CD14-positive monocyte (primary cell): ENCODE results near the gene MRTFA. TPM values are rescaled to one million over a fixed set of nuclear protein-coding genes. Genes with fewer than 3 reads are reported as not detected.

Experiments used
- DNase-seq, 3 donors: peaks; one replicate each; pipeline ENCODE4 v3.0.0-alpha.2; 2011 to 2022
- H2AFZ ChIP-seq: 2 replicates; pipeline ENCODE4 v1.6.0; 2012; ENCODE audit warnings: mild to moderate bottlenecking, low read depth, low read length, inconsistent platforms; ENCODE audit not compliant: insufficient read depth, poor library complexity, severe bottlenecking
- H3K27ac ChIP-seq, 2 donors: 1 replicate in 1 of 2; 2 replicates in 1 of 2; pipeline ENCODE4 v1.5.1; 2012 to 2013; ENCODE audit warnings: low read length in 2 of 2, control low read depth in 1 of 2, inconsistent platforms in 1 of 2, low read depth in 1 of 2, mild to moderate bottlenecking in 1 of 2
- H3K27me3 ChIP-seq, 2 donors: one replicate each; pipeline versions ENCODE4 v1.6.0 to v1.6.1; 2011 to 2013; ENCODE audit warnings: low read length in 2 of 2; ENCODE audit not compliant: control insufficient read depth in 2 of 2, insufficient read depth in 2 of 2
- H3K36me3 ChIP-seq, 2 donors: replicated peaks in 1 of 2; 1 replicate in 1 of 2; 2 replicates in 1 of 2; pipeline versions ENCODE4 v1.5.1 to v1.6.1; 2012 to 2013; ENCODE audit warnings: low read length in 2 of 2, control low read depth in 1 of 2, inconsistent platforms in 1 of 2, mild to moderate bottlenecking in 1 of 2; ENCODE audit not compliant: insufficient read depth in 2 of 2, control insufficient read depth in 1 of 2
- H3K4me1 ChIP-seq, 2 donors: 1 replicate in 1 of 2; 2 replicates in 1 of 2; pipeline versions ENCODE4 v1.5.1 to v1.6.1; 2012 to 2013; ENCODE audit warnings: low read length in 2 of 2, control low read depth in 1 of 2, inconsistent platforms in 1 of 2, mild to moderate bottlenecking in 1 of 2, moderate library complexity in 1 of 2; ENCODE audit not compliant: insufficient read depth in 2 of 2, control insufficient read depth in 1 of 2
- H3K4me2 ChIP-seq: replicated peaks from 2 replicates; pipeline ENCODE3; 2012; ENCODE audit warnings: low read length, moderate library complexity, mild to moderate bottlenecking; ENCODE audit not compliant: poor library complexity, severe bottlenecking; ENCODE audit errors: extremely low read depth
- H3K4me3 ChIP-seq, 3 experiments: fragments of 200-600 bp in 1 of 3; sonication (generic) in 1 of 3; replicated peaks in 1 of 3; 1 replicate in 2 of 3; 2 replicates in 1 of 3; pipeline ENCODE4 v1.5.1; 2011 to 2013; ENCODE audit warnings: low read length in 3 of 3, mild to moderate bottlenecking in 3 of 3, control low read depth in 2 of 3, low read depth in 2 of 3, inconsistent platforms in 1 of 3, moderate library complexity in 1 of 3
- H3K79me2 ChIP-seq: 2 replicates; pipeline ENCODE4 v1.6.0; 2012; ENCODE audit warnings: mild to moderate bottlenecking, control low read depth, inconsistent platforms, low read length, moderate library complexity; ENCODE audit not compliant: insufficient read depth
- H3K9ac ChIP-seq: 2 replicates; pipeline ENCODE4 v1.6.0; 2017; ENCODE audit warnings: low read length, mild to moderate bottlenecking; ENCODE audit not compliant: insufficient read depth, poor library complexity, severe bottlenecking
- H3K9me3 ChIP-seq, 2 donors: replicated peaks in 1 of 2; 1 replicate in 1 of 2; 2 replicates in 1 of 2; pipeline versions ENCODE4 v1.5.1 to v1.6.1; 2012 to 2013; ENCODE audit warnings: low read length in 2 of 2, control low read depth in 1 of 2; ENCODE audit not compliant: control insufficient read depth in 1 of 2, insufficient read depth in 1 of 2
- H4K20me1 ChIP-seq: 2 replicates; pipeline ENCODE4 v1.6.0; 2012; ENCODE audit warnings: mild to moderate bottlenecking, low read length, control low read depth, moderate library complexity; ENCODE audit not compliant: insufficient read depth
- H3K27ac Mint-ChIP-seq, 7 donors: one replicate each; pipeline ENCODE4 v1.8.0; 2020; ENCODE audit warnings: mild to moderate bottlenecking in 7 of 7, mixed read lengths in 7 of 7, moderate library complexity in 6 of 7, inconsistent platforms in 2 of 7
- H3K27me3 Mint-ChIP-seq, 3 donors: one replicate each; pipeline ENCODE4 v1.8.0; 2021 to 2022; ENCODE audit warnings: low read depth in 3 of 3, mild to moderate bottlenecking in 3 of 3, mixed read lengths in 3 of 3, moderate library complexity in 3 of 3, inconsistent platforms in 1 of 3
- H3K36me3 Mint-ChIP-seq, 2 donors: one replicate each; pipeline ENCODE4 v1.8.0; 2020; ENCODE audit warnings: mixed read lengths in 2 of 2, inconsistent platforms in 1 of 2, mild to moderate bottlenecking in 1 of 2
- H3K4me1 Mint-ChIP-seq: one replicate; pipeline ENCODE4 v1.8.0; 2020; ENCODE audit warnings: mild to moderate bottlenecking, mixed read lengths
- H3K4me3 Mint-ChIP-seq, 2 donors: one replicate each; pipeline ENCODE4 v1.8.0; 2020; ENCODE audit warnings: mild to moderate bottlenecking in 2 of 2, mixed read lengths in 2 of 2, moderate library complexity in 1 of 2
- H3K9me3 Mint-ChIP-seq, 7 donors: one replicate each; pipeline ENCODE4 v1.8.0; 2020 to 2022; ENCODE audit warnings: mixed read lengths in 7 of 7, mild to moderate bottlenecking in 6 of 7, moderate library complexity in 6 of 7, inconsistent platforms in 2 of 7
- WGBS: methylation state at CpG from one replicate; pipeline ENCODE4 v1.1.5; 2013; ENCODE audit warnings: missing lambda C conversion rate; ENCODE audit not compliant: insufficient coverage; 5-methylcytosine and 5-hydroxymethylcytosine counted together
- intact Hi-C, 2 donors: fragments of 100-400 bp; cut with micrococcal nuclease; formaldehyde crosslinking; loops; one replicate each; pipeline versions ENCODE4 v1.15.0 to v1.15.1; 2023
- polyA plus RNA-seq, 3 donors: library from polyadenylated mRNA; depleted of rRNA in 1 of 3; unstranded in 2 of 3; stranded (reverse) in 1 of 3; fragments of 300-500 nt in 2 of 3; fragments of >200 nt in 1 of 3; fragmentation: Illumina TruSeq in 2 of 3; gene quantifications; 1 replicate in 2 of 3; 2 replicates in 1 of 3; pipeline ENCODE4 v1.2.3, GENCODE V29; 2012 to 2021
- TF ChIP-seq, protein P1 (sequence below): fragments of 200-600 bp; IDR thresholded peaks from one replicate; pipeline ENCODE4 v1.8.0; 2022; ENCODE audit warnings: antibody characterized with exemption, mild to moderate bottlenecking

Gene MRTFA
- polyA plus RNA-seq, 3 donors, result 14.1 to 33.8 (median 18.9) TPM

DNA sequence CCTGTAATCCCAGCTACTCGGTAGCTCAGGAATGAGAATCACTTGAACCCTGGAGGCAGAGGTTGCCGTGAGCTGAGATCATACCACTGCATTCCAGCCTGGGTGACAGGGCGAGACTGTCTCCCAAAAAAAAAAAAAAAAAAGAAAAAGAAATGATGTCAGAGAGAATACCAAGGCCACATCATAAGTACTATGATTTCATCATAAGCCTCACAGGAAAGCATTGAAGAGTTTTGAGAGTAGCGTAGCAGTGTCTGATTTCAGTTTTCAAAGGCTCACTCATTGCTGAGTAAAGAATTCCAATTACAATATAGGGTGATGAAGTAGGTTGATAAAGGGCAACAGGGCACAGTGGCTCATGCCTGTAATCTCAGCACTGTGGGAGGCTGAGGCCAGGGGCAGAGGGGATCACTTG lies 88.8 kb downstream of the MRTFA start:
- no peak for DNase-seq
- TF ChIP-seq, protein P1, sequence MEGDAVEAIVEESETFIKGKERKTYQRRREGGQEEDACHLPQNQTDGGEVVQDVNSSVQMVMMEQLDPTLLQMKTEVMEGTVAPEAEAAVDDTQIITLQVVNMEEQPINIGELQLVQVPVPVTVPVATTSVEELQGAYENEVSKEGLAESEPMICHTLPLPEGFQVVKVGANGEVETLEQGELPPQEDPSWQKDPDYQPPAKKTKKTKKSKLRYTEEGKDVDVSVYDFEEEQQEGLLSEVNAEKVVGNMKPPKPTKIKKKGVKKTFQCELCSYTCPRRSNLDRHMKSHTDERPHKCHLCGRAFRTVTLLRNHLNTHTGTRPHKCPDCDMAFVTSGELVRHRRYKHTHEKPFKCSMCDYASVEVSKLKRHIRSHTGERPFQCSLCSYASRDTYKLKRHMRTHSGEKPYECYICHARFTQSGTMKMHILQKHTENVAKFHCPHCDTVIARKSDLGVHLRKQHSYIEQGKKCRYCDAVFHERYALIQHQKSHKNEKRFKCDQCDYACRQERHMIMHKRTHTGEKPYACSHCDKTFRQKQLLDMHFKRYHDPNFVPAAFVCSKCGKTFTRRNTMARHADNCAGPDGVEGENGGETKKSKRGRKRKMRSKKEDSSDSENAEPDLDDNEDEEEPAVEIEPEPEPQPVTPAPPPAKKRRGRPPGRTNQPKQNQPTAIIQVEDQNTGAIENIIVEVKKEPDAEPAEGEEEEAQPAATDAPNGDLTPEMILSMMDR, result no peak
- Histone ChIP-seq H3K27me3 (no peaks in the 10 kb centered on the region), H3K36me3 (peaks cover 29 to 47% of the 10 kb centered on the region in 2 donors), H2AFZ (no peak overlapping the region), H4K20me1 (peaks cover 34% of the 10 kb centered on the region), H3K27ac (no peak overlapping the region), H3K4me2 (no peak overlapping the region), H3K9ac (no peak overlapping the region), H3K79me2 (peaks cover 5% of the 10 kb centered on the region), H3K4me1 (no peaks in the 10 kb centered on the region), H3K9me3 (peaks cover 6 to 8% of the 10 kb centered on the region in 2 donors), H3K4me3 (no peak overlapping the region)
- Mint-ChIP-seq H3K4me1 (peaks cover 5% of the 10 kb centered on the region), H3K27ac (peak overlapping the region in 1 of 7 donors; percentile 30), H3K4me3 (no peak overlapping the region), H3K36me3 (peaks cover 48 to 65% of the 10 kb centered on the region in 2 donors), H3K27me3 (no peaks in the 10 kb centered on the region), H3K9me3 (peaks cover 2 to 8% (median 5%) of the 10 kb centered on the region in 7 donors)
- intact Hi-C loops, result no loop called here
- 100% methylated on average over 2 of the region's 4 CpGs for WGBS

DNA sequence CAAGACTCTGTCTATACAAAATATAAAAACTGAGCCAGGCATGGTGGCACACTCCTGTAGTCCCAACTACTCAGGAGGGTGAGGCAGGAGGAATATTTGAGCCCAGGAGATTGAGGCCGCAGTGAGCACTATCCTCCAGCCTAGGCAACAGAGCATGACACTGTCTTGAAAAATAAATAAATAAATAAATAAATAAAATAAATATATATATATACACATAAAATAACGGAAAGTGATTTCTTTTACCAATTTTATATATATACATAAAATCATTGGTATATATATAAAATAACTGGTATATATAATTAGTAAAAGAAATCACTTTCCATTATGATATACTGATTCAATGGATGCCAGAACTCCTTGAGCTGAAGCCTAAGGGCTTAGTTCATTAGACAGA lies 91.8 kb downstream of the MRTFA start:
- no CpG with 5 or more reads among the region's 2 CpGs for WGBS
- no peaks in the 10 kb centered on the region for H3K27me3 ChIP-seq
- peaks cover 15% of the 10 kb centered on the region for H3K79me2 ChIP-seq
- H3K9ac ChIP-seq, result no peak overlapping the region
- intact Hi-C loops, result no loop called here
- H3K27me3 Mint-ChIP-seq, result no peaks in the 10 kb centered on the region
- H3K9me3 ChIP-seq, result no peaks in the 10 kb centered on the region
- H3K27ac Mint-ChIP-seq, result peak overlapping the region in 1 of 7 donors; percentile 34
- no peak overlapping the region for H3K27ac ChIP-seq
- TF ChIP-seq, protein P1, result no peak
- peaks cover 34 to 42% of the 10 kb centered on the region in 2 donors for H3K36me3 Mint-ChIP-seq
- no peaks in the 10 kb centered on the region for H3K9me3 Mint-ChIP-seq
- no peak overlapping the region for H3K4me3 Mint-ChIP-seq
- H3K36me3 ChIP-seq, result peaks cover 16 to 31% of the 10 kb centered on the region in 2 donors
- no peaks in the 10 kb centered on the region for H3K4me1 ChIP-seq
- H3K4me3 ChIP-seq, result no peak overlapping the region
- H2AFZ ChIP-seq, result no peak overlapping the region
- no peak for DNase-seq
- peaks cover 43% of the 10 kb centered on the region for H4K20me1 ChIP-seq
- H3K4me1 Mint-ChIP-seq, result peaks cover 7% of the 10 kb centered on the region
- H3K4me2 ChIP-seq, result no peak overlapping the region
